NAMALWA (cell line): ENCODE results near the gene VAV2.

Experiments used
- DNase-seq: peaks from one replicate; pipeline ENCODE4 v3.0.0-alpha.2; 2015; ENCODE audit warnings: low spot score

VAV2 gene

DNA sequence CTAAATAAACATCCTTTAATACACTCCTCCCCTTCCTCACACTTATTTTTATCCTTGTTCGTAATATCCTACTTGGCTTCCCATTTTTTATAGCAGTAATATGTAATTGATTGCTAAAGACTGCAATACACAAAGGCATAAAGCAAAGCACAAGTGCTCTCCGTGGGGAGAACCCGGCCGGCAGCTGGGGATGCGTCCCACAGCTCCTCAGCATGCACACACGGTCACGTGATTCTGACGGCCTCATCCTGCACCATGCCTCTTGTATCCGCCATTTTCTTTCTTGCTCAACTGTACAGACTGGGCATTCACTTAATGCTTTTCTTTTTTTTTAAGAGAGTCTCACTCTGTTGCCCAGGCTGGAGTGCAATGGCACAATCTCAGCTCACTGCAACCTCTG lies 36.0 kb upstream of the VAV2 start:
- DNase-seq, result no peak

DNA sequence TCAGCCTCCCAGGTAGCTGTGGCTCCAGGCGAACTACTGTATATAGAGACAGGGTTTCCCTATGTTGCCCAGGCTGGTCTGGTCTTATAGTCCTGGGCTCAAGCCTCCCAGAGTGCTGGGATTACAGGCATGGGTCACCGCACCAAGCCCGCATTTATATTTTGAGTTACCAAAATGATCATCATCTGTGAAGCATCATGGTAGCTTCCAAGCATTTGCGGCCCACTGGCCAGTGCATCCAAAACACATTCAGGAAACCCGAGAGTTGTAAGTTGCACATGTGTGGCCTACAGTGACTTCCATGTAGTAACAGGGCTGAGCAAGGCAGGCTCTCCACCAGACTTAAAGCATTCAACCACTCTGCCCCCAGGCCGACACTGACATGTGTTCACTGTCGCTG lies 35.4 kb upstream of the VAV2 start:
- no peak for DNase-seq

DNA sequence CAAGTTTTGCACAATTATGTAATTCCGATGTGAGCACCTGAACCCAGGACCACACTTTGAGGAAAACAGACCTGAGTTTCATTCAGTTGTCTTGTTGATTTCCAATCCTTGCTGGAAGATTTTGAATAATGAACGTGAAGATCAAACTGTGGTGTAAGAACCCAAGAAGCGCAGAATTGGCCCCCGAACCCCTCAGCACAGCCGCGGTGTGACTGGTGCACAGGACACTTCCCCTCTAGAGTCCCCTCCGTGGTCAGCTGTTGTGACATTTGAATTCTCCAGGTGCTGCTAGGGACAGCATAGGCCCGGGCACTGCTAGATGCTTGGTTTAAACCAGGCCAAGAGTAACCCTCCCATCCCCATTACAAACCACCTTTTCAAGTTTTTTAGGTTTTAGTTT lies 34.9 kb upstream of the VAV2 start:
- no peak for DNase-seq

DNA sequence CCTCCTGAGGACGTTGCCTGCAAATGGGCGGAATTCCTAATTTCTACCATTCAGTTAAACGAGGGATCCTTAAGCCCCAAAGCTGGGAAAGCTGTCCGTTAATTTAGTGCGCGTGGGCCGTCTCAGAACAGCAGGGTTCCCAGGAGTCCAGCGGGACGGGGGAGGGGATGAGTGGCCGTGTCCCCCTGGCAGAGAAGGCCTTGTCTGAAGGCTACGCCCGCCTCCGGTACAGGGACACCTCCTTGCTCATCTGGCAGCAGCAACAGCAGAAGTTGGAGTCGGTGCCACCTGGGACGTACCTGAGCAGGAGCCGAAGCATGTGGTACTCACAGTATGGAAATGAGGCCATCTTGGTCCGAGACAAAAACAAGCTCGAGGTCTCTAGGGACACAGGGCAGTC lies 34.5 kb upstream of the VAV2 start:
- DNase-seq, result no peak

DNA sequence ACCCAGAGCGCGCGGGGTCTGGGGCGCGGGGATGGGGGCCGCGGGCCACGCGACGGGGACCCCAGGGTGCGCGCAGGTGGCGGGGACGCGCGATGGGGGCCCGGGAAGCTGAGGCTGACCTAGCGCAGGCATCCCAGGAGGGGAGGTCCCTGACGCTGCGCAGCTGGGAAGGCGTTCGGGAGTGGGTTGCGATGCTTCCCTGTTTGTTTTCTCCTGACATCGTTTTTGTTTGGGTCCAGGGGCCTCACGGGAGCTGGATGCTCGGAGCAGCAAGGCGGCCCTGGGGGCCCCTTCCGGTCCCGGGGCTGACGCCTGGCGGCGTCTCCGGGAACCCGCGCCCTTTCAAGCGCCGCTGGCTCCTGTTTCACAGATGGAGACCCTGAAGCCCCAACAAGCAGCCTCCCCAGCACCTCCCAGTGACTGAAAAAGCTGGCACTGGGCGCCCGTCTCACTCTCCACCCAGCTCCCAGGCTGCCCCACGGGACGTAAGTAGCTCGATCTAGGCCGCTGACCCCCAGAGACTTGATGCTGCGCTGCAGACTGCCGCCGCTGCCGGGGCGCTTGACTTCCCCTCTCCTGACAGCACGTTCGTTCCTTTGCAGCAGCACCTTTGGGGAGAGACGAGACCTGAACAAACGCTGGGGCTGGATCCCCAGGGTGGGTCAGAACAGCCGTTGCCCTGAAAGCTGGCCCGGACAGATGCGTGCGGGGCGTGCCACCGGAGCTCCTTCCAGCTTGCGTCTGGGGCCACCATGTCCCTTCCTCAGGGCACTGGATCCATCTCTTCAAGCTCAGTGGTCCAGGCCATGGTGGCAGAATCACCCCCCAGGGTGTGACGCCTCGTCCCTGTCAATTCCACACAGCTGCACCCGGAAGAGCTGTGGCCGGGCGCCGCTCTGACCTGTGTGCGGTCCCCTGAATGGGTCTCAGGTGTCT lies 33.8 kb upstream of the VAV2 start:
- peak; percentile 79 for DNase-seq

DNA sequence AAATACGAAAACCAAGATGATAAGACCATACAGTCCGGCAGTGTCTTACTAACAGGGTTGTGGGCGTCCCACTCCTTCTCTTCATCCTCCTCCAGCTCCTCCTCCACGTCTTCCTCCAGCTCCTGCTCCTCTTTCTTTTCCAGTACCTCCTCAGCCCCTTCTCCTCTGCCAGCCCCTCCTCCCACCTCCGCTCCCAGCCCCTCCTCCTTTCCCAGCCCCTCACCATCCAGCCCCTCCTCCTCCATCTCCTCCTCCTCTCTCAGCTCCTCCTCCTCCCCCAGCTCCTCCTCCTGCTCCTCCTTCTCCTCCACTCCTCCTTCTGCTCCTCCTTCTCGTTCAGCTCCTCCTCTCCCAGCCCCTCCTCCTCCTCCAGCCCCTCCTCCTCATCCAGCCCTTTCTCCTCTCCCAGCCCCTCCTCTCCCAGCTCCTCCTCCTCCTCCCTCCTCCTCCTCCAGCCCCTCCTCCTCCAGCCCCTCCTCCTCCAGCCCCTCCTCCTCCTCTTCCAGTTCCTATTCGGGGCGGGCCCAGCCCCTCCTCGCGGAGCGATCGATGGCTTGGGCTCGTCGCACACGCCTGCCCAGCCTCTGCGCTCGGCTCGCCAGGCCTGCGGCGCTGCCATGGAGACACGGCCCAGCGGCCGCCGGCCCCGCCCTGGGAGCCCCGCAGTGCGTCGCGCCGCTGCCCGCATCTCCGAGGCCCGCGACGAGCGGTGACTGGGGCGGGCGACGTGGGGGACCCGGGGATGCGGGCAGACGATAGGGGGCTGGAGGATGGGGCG lies 32.9 kb upstream of the VAV2 start, which contains the start of gene BRD3OS:
Gene BRD3OS (plus strand): TSS at position 654 of the 778 bp plus-strand sequence. CDS start 1,267 bp downstream, outside the sequence.
- peak; percentile 98 for DNase-seq

DNA sequence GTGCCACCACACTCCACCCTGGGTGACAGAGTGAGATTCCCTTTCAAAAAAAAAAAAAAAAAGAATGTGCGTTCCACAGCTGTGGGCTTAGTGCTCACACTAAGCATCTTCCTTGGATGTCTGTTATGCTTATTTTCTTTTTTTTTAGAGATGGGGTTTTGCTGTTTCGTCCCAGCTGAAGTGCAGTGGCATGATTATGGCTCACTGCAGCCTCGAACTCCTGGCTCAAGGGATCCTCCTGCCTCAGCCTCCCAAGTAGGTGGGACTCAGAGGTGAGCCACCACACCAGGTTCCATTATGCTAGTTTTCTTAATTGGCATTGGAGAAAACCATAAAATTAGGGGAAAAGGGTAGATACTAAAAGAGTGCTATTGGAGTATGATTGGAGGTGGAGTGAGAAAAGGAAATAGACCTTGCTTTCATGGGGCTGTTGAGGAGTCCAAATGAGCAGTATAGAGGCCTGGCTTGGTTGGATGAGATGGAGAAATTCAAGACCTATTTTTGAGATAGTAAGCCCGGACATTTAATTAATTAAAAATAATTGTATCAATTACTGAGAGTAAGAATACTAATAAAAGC lies 32.2 kb upstream of the VAV2 start:
- no peak for DNase-seq

DNA sequence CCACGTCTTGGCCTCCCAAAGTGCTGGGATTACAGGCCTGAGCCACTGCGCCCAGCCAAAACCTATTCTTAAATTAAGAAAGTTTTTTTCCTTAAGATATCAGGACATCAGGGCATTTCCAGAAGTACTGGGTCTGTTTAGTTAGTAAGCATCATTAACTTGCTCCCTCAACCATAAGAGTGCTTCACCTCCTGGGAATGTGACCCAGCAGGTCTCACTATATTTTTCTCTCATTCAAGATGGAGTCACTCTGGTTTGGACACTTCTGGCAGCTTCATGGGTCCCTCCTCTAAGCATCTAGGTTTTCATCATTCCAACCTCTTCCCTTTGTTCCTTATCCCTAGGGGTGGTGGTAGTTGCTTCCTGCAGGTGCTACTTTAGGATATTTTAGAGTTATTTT lies 22.8 kb upstream of the VAV2 start:
- DNase-seq, result no peak

DNA sequence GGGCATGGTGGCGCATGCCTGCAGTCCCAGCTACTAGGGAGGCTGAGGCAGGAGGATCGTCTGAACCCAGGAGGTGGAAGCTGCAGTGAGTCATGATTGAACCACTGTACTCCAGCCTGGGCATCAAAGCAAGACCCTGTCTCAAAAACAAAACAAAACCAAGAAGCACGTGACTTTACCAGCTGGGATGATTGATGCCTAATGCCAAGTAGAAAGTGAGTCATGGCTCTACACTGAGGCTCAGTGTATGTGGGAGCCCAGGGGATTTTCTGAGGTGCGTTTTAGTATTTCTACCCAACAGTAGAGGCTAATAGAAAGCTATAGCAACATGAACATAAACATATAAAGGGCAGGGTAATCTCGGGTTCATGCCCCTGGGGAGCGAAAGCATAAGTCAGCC lies 19.3 kb upstream of the VAV2 start:
- no peak for DNase-seq

DNA sequence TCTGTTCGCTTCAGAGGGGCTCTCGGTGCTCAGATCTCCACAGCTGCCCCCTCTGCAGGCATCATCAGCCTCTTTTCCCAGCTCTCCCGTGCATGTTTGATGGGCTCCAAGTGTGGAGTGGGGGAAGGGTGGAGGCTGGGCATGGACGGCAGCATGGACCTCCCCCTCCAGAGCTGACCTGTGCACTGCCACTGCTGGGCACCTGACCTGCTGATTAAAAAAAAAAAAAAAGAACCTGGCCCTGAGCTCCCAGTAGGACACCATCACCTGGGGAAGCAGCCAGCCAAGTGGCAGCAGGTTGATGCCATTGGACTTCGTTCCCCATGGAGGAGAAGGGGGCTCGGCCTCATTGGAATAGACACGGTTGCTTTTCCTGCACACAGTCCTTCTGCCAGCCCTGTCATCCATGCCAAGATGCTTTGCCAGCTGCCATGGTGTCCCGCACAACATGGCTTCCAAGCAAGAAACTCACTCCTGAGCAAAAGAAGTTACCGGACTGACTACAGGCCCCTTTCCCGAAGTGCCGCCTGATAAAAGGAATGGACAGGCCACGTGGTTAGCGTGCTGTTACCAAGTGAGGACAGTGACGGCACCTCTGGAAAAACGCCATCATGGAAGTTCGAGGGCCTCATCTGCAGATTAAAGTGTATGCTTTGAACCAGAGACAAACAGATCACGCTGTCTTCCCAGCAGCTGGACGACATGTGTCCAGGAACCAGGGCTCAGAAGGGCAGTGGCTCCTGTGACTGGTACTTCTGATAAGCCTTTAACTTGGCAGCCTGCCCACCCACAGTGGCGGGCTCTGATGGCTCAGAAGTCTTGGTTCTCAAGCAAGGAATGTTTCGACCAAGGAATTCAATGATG lies 18.4 kb upstream of the VAV2 start:
- DNase-seq, result no peak

DNA sequence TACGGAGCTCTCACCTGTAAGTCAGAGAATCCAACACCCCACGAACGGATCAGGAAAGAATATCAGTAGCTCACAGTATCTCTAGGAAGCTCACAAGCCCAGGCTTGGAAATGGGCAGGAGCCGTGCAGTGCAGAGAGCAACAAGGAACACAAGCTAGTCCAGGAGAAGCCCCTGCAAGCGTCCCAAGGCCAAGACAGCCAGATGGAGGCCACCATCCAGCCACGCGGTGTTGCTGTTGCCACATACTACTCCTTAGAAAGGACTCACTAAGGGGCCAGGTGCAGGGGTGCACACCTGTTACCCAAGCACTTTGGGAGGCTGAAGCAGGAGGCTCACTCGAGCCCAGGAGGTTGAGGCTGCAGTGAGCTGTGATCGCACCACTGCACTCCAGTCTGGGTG lies 15.4 kb upstream of the VAV2 start:
- DNase-seq, result no peak

DNA sequence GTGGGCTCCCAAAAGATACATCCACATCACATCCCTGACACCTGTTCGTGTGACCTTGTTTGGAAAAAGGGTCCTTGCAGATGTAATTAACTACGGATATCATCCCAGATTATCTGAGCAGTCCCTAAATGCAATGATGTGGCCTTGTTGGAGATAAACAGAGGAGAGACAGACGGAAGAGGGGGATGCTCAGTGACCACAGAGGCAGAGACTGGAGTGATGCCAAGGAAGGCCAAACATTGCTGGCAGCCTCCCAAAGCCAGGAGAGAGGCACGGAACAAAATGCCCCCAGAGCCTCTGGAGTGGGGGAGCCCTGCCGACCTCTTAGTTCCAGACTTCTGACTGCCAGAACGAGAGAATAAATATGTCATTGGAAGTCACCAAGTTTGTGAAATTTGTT lies 15.0 kb upstream of the VAV2 start:
- no peak for DNase-seq

DNA sequence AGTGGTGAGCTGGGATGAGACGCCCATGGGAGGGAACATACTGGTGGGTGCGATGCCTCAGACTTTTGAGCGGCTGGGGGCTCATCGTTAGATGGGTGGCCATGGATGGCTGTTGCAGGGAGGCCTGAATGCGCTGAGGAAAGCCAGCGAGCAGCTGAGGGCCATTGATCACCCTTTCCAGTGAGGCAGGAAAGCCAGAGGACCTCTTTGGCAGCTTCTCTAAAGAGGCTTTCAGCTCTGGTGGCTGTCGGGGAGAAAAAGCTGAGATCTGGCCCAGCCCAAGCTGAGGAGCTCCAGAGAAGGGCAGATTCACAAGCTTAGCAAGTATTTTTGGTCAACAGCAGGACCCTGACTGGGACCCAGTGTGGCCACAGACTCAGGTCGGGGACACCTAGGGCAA lies 13.3 kb upstream of the VAV2 start:
- DNase-seq, result no peak

DNA sequence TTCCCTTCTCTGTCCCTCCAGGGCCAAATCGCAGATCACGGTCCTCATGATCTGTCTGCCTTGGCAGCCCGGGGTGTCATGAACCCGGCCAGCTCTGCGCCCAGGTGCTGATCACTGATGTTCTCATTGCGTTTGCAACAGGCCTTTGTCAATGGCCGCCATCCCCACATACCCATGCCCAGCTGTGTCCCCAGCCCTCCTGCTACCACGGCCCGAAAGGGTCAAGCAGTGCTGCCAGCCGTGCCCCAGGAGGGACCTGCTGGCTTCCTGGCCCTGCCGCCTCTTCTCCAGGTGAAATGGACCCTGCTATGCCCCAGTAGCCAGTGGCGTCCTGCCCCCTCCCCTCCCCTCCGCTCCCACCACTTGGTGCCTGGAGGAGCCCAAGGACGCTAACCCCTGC lies 12.8 kb upstream of the VAV2 start:
- no peak for DNase-seq

DNA sequence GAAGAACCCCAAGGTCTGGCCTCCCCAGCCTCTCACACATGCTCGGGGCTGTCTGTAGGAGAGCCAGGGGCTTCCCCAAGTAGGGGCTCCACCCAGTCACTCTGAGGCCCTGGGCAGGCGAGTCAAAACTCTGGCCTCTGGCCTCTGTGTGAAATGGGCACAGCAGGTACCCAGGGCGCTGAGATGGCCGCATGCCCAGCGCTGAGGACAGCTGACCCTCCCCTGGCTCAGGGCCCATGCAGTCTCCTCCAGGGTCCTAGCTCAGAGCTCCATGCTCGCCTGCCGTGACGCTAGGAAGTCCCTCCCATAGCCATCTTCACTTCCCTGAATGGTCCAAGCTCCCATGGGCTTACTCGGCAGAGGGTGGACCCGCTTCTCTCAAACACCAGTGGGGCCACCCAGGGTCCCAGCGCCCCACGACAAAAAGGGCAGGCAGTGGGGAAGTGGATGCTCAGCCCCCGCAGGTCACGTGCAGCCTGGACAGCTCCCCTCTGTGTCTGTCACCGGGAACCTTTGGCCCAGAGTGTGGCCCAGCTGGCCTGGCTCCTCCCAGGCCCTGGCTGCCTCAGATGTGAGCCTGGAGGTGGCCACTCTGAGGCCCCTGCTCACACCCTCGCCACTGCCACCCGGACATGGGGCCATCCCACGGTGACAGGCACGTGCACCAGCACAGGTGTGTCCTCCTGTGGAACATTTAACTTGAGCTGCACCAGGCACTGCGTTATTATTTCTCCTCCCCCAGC lies 12.2 kb upstream of the VAV2 start:
- DNase-seq, result no peak

DNA sequence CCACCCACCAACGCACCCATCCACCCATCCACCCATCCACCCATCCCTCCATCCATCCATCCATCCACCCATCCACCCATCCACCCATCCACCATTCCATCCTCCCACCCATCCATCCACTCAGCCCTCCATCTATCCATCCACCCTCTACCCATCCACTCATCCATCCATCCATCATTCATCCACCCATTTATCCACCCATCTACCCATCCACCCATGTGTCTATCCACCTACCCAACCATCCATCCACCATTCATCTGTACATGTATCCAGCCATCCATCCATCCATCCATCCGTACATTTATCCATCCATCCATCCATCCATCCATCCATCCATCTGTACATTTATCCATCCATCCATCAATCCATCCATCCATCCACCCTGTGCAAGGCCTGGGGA lies 11.1 kb upstream of the VAV2 start:
- DNase-seq, result no peak

DNA sequence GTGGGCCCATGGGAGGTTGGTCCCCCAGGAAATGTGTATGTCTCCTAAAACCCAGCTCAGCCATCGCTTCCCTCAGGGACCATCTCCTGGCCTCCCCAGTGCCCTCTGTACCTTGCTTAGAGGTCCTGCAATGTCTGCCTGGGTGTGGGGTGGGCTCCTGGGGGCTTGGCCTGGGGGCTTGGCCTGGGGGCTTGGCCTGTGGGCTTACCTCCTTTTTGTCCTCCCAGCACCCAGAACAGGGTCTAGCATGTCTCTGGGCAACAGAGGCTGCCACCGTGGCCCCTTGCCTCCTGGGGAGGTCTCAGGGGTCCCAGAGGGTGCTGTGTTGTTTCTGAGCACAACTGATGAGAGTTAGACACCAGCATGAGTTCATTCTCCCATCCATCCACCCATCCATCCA lies 10.7 kb upstream of the VAV2 start:
- DNase-seq, result no peak

DNA sequence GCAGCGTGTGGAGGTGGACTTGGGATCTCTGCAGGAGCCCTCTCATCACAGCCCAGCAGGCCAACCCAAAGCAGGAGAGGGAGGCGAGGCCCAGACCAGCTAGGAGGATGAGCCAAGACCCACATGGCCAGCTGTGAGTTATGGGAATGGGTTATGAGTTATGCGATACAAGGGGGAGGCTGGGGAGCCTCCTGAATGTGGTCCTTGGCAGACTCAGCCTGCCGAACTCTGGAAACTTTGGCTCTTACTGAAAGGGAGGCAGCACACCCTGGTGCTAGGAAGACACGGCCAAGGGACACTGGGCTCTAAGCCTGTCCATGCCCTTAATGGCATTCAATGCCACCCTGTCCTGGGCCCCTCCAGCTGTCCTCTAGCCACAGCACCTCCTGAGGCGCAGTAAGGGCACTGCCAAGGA lies 7.7 kb upstream of the VAV2 start:
- no peak for DNase-seq

DNA sequence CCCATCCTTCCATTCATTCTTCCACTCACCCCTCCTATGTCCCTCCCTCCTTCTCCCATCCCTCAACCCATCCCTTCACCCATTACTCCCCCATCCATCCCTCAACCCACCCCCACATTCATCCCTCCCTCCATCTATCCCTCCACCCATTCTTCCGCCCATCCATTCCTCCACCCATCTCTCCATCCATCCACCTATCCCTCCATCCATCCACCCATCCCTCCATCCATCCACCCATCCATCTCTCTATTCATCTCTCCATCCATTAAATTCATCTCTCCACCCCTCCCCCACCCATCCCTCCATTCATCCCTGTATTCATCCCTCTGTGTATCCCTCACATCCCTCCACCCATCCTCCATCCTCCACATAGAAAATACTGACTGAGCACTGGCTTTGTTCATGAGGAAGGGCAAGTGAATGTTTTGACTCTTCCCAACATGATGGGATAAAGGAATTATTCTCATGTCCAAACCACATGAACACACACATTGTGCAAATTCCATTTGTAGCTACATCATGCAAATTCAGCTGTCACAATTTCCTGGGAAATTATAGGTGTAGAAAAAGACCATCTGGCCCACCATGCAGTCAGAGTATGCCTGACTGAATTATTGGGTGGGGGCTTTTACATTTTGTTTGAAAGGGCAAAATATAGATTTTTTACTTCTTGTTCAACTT lies 6.9 kb upstream of the VAV2 start:
- no peak for DNase-seq

DNA sequence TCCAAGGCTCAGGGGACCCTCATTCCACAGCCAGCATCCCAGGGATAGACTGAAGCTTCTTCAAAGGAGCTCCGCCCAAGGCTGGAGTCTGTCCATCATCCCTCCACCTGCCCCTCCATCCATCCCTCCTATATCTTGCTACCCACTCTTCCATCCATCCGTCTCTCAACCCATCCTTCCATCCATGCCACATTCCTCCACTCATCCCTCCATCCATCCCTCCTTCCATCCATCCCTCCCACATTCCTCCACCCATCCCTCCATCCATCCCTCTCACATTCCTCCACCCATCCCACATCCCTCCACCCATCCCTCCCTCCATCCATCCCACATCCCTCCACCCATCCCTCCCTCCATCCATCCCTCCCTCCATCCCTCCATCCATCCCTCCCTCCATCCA lies 5.5 kb upstream of the VAV2 start:
- DNase-seq, result no peak
